ENCODE data around the gene ADAMTSL2. TPM values are rescaled to one million over a fixed set of nuclear protein-coding genes. Genes with fewer than 3 reads are reported as not detected.

ADAMTSL2 gene
- total RNA-seq = not detected in 2 replicates

DNA sequence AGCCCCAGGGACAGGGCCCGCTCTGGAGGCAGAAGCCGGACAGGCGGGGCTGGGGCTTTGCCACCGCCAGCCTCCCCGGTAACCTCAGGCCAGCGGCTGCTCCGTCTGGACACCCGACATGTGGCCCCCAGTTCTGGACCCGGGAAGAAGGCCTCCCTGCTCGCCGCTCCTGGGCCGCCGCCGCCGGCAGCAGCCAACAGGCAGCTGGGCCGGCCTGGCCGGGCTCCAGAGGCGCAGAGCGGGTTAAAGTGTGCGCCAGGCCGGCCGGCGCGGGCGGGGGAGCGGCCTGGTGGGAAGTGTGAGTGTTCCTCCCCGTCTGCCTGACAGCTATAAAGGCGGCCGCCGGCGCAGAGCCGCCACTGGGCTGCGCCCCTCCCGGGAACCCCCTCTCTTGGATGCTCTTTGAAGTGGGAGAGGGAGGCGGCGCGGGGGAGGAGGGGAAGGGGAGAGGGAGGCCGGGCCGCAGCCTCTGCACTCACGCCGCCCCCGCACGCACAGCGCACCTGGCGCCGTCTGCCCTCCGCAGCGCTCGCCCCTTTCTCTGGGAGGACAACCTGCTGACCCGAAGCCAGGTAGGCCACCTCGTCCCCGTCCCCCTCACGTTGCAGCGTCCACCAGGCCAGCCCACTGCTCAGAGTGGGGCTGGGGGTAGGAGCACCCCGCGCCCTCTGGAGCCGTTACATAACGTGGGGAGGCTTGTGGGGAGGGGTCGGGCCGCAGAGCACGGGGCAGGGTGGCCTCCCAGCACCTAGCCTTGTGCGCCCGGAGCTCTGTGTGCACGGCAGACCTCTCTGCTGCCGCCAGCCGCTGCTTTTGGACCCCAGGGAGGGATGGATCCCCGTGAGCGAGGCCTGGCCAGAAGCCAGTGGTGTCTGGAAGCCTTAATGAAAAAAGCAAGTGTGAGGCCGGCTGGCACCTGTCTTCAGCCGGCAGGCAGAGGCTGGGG is at the start of gene ADAMTSL2:
TSS of gene ADAMTSL2 (plus strand) at position 359 of the 946 bp plus-strand sequence. CDS start 2,009 bp downstream, outside the sequence.

DNA sequence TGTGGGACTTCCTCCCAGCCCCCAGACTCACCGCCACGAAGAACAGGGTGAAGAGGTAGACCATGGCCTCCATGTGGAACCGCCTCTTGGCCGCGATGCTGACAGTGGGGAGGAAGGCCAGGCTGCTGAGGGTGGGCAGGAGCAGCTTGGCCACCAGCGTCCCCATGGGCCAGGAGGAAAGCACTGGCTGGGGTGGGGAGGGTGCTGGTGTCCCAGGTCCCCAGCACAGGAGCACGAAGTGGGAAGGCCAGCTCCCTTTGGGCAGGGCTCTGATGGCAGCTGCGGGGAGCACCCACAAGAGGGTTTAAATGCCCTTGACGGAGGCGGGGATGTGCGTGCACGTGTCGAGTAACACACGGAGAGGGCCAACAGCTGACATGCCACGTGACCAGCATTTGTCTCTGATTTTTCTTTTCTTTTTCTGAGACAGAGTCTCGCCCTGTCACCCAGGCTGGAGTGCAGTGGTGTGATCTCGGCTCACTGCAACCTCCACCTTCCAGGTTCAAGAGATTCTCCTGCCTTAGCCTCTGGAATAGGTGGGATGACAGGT is 9.8 kb upstream of the ADAMTSL2 start, which contains the start of gene MYMK:
TSS of gene MYMK (minus strand) at position 281 of the 550 bp plus-strand sequence. CDS start at position 166, 115 bp downstream.

GRCh38 chr9:133609311-133610098 is 75.0 kb downstream of the ADAMTSL2 start, which contains the start of gene FAM163B:
FAM163B (minus strand) TSS chr9:133609389; CDS start chr9:133580223, 29,166 bp downstream.

Other genes starting within 250 kb of the ADAMTSL2 start
- 22.1 and 24.1 TPM in 2 replicates for gene SURF6, start 198.5 kb upstream of the ADAMTSL2 start, total RNA-seq
- 18.7 and 22.9 TPM in 2 replicates for gene MED22, start 186.6 kb upstream of the ADAMTSL2 start, total RNA-seq
- gene RPL7A, start 186.5 kb upstream of the ADAMTSL2 start, total RNA-seq = 3,025 and 3,439 TPM in 2 replicates
- gene SURF1, start 178.2 kb upstream of the ADAMTSL2 start, total RNA-seq = 26.6 and 37.2 TPM in 2 replicates
- 25.5 and 42.5 TPM in 2 replicates for gene SURF2, start 178.2 kb upstream of the ADAMTSL2 start, total RNA-seq
- 148 and 215 TPM in 2 replicates for gene SURF4, start 158.6 kb upstream of the ADAMTSL2 start, total RNA-seq
- 0.79 TPM in 1 of 2 replicates, not detected in the other for gene STKLD1, start 158.3 kb upstream of the ADAMTSL2 start, total RNA-seq
- gene REXO4, start 116.7 kb upstream of the ADAMTSL2 start, total RNA-seq = 26.4 and 29.1 TPM in 2 replicates
- gene ADAMTS13, start 112.3 kb upstream of the ADAMTSL2 start, total RNA-seq = 0.56 and 1.6 TPM in 2 replicates
- gene CACFD1, start 74.7 kb upstream of the ADAMTSL2 start, total RNA-seq = 5.7 and 8.6 TPM in 2 replicates
- gene SLC2A6, start 55.6 kb upstream of the ADAMTSL2 start, total RNA-seq = 15.5 and 19.6 TPM in 2 replicates
- gene MYMK, start 9.7 kb upstream of the ADAMTSL2 start, total RNA-seq = not detected in 2 replicates
- gene FAM163B, start 74.7 kb downstream of the ADAMTSL2 start, total RNA-seq = not detected in 2 replicates
- not detected in 2 replicates for gene DBH, start 101.7 kb downstream of the ADAMTSL2 start, total RNA-seq
- 0.21 and 0.79 TPM in 2 replicates for gene SARDH, start 203.6 kb downstream of the ADAMTSL2 start, total RNA-seq